Hematopoietic multipotent progenitor cell treated with erythropoietin and hydrocortisone succinate and interleukin-3 and kit ligand, for 17 days (in vitro differentiated cells): ENCODE measurements around the gene NPFFR2.
"Not testable (repeated sequence)": the region's sequence is repeated elsewhere in the genome, so short reads cannot be mapped to it uniquely, and the experiment has no call there.

Experiments
- DNase-seq: peaks from one replicate; pipeline ENCODE4 v3.0.0-alpha.2; 2015; ENCODE audit warnings: low spot score

Gene NPFFR2

DNA sequence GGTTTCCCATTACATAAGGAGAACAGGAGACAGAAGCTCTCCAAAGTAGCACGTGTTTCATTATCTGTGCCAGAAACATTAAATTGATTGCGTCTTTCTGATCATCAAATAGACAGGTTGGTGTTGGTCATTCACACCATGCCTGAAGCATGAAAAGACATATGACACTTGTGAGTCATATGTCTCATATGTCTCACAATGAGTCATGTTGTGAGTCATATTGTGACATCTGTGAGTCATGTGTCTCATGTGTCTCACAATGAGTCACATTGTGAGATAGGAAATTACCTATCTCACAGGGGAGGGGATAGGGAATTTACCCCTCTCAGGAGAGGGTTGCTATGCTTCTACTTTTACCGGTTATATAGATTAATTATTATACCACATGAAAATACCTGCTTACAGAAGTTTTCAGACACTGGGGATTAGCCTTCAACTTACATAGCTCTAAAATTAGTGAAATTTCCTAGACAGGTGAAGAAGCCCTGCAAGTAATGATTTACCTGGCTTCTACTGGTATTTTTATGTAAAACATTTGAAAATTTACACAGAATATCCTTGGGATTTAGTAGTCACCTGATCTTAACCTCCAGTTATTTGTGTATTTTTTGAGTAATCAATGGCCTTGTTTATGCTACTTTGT lies 80.8 kb downstream of the NPFFR2 start:
- DNase-seq, result peak; percentile 8

DNA sequence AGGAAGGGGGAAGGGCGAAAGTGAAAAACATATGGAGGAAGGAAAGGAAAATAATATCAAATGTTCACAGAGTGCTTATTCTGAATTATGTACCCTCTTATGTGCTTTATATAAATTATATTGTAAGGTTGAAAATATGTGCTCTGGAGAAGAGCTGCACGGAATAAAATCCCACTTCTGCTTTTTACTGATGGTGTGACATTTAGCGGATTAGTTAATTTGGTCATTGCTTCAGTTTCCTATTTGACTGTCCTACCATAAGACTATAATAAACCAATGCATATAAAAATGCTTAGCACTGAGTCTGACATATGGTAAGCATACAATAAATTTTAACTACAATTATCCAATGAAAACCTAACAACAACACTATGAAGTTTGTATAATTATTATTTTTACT lies 86.2 kb downstream of the NPFFR2 start:
- no peak for DNase-seq

DNA sequence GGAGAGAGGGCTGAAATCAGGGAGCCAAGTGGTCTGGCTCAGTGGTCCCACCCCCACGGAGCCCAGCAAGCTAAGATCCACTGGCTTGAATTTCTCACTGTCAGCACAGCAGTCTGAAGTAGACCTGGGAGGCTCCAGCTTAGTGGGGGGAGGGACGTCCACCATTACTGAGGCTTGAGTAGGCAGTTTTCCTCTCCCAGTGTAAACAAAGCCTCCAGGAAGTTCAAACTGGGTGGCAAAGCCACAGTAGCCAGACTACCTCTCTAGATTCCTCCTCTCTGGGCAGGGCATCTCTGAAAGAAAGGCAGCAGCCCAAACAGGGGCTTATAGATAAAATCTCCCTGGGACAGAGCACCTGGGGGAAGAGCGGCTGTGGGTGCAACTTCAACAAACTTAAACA lies 88.1 kb downstream of the NPFFR2 start:
- no peak for DNase-seq

DNA sequence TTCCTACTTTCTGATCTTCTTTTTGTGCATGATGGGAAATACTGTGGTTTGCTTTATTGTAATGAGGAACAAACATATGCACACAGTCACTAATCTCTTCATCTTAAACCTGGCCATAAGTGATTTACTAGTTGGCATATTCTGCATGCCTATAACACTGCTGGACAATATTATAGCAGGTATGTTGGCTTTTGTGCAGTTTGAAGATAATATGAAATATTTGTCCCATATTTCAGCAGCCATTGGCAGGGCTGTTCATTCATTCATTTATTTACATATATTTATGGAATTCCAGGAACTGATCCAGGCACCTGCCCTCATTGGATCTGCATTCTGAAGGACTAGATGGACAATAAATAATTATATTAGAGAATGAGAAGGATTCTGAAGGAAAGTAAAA lies 96.9 kb downstream of the NPFFR2 start:
- DNase-seq, result no peak

DNA sequence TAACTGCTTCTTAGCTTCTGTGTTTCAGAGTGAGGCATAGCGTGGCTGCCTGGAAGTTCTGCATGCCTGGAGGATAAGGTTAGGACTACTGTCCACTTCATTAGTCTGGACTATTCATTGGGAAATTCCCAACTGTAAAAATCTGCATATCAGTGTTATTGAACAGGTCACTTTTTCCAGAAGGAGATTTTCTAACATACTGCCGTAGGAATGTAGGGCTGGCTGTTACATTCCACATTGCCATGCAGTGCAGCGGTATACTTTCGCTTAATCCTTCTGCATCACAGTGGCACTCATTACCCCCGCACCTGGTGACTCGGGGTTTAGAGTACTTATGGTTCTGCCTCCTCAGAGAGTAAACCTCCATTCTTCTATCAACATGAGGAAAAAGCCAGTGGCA lies 104.6 kb downstream of the NPFFR2 start:
- DNase-seq, result no peak

DNA sequence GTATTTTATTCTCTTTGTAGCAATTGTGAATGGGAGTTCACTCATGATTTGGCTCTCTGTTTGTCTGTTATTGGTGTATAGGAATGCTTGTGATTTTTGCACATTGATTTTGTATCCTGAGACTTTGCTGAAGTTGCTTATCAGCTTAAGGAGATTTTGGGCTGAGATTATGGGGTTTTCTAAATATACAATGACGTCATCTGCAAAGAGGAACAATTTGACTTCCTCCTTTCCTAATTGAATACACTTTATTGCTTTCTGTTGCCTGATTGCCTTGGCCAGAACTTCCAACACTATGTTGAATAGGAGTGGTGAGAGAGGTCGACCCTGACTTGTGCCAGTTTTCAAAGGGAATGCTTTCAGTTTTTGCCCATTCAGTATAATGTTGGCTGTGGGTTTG lies 108.2 kb downstream of the NPFFR2 start:
- DNase-seq, result not testable (repeated sequence)

DNA sequence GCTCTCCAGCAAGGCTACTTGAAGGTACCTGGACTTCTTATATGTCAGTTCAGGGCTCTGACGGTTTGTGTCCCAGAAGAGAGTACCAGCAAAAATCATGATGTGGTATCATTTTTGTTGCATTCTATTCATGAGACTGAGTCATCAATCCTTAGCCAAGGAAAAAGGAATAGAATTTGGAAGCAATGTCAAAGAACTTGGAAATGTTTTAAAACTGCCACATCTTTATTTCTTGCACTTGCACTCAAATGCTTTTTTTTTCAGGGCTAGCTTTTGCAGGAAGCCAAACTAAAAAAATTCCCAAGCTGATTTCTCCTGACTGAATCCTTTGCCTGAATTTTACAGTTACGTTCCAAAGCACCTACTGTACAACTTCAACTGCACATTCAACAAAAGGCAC lies 112.4 kb downstream of the NPFFR2 start:
- no peak for DNase-seq

DNA sequence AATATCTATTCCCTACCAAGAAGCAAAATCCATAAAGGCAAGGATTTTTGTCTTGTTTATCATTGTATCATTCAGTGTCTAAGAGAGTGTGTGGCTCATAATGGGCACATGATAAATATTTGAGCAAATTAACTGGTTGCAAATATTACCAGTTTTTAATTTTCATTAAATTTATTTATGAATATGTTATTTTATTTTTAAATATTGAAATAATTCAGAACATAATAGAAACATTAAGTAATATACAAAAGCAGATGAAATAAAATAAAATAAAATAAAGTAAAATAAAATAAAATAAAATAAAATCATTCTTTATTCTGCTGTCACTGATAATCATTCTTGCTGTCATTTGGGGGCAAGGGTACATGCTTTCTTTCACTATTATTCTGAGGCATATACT lies 120.9 kb downstream of the NPFFR2 start:
- DNase-seq, result no peak

DNA sequence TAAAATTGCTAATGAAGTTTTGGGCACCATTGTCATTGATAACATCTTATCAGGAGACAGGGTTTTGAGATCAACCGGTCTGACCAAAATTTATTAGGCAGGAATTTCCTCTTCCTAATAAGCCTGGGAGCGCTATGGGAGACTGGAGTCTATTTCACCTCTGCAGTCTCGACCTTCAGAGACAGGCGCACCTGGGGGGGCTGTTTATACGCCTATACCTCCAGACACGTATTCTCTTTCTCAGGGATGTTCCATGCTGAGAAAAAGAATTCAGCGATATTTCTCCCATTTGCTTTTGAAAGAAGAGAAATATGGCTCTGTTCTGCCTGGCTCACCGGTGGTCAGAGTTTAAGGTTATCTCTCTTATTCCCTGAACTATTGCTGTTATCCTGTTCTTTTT lies 121.8 kb downstream of the NPFFR2 start:
- not testable (repeated sequence) for DNase-seq

DNA sequence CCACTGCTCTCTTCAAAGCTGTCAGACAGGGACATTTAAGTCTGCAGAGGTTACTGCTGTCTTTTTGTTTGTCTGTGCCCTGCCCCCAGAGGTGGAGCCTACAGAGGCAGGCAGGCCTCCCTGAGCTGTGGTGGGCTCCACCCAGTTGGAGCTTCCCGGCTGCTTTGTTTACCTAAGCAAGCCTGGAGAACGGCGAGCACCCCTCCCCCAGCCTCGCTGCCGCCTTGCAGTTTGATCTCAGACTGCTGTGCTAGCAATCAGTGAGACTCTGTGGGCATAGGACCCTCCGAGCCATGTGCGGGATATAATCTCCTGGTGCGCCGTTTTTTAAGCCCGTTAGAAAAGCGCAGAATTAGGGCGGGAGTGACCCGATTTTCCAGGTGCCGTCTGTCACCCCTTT lies 137.5 kb downstream of the NPFFR2 start:
- DNase-seq, result not testable (repeated sequence)

DNA sequence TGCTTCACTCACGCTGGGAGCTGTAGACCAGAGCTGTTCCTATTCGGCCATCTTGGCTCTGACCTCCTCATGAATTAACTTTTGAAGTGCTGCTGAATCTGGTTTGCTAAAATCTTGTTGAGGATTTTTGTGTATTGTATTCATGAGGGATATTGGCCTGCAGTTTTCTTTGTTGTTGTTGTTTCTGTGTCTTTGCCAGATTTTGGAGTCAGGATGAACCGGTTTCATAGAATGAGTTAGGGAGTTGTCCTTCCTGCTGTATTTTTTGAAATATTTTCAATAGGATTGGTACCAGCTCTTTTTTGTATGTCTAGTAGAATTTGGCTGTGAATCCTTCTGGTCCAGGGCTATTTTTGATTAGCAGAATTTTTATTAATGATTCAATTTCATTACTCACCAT lies 138.1 kb downstream of the NPFFR2 start:
- DNase-seq, result no peak

DNA sequence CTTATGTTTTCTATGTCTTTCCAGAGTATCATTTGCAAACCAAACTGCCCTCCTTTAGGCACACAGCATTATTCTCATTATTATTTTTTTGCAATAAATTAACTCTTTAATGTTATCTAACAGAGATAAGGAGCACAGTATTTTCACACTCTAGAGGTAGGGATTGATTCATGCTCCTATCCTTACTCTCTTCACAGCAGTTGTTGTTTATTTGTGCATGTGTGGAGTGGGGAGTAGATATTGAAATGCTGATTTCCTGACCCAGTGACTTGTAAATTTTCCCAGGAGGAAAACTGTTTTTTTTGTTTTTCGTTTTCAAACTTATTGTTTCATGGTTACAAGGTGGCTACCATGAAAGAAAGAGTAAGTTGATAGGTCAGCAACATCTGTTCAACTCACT lies 140.0 kb downstream of the NPFFR2 start:
- no peak for DNase-seq

DNA sequence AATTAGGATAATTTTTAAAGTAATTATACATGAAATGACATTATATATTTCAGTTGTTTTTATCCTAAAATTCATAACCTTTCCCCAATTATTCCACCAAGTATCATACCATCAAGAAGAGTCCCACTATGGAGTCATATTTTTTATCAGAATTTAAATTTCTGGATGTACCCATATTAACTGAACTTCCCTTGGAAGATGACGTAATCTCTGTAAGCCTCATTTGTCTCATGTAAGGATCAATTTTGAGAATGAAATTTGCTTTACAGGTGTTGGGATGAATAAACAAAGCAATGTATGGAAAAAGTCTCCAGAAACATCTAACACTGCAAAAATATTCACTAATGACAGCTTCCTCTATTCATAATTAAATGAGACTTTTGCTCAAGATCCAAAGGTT lies 147.5 kb downstream of the NPFFR2 start:
- no peak for DNase-seq

DNA sequence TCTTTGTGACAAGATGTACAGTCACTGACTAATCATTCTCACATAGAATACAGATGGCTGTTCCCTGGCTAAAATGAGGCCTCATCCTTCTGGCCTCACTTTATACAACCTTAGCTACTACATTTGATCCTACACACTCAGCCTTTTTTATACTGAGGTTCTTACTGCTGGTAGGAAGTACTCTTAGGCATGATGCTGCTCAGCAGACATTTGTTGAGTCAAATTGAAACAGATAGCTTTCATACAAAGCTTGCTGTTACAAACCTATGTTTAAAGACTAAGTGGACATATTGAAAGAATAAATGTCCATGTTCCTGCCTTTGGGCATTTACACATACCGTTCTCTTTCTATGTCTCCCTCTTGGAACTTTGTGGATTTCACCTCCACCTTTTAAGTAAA lies 154.9 kb downstream of the NPFFR2 start:
- DNase-seq, result no peak

DNA sequence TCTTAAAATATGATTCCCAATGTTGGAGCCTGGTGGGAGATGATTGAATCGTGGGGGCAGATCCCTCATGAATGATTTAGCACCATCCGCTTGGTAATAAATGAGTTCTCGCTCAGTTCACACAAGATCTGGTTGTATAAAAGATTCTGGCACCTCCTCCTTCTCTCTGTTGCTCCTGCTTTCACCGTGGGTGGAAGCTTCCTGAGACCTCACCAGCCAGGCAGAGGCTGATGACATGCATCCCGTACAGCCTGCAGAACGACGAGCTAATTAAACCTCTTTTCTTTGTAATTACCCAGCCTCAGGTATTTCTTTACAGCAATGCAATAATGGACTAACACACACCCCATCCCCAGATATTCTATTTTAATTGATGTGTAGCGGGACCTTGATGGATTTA lies 162.2 kb downstream of the NPFFR2 start:
- DNase-seq, result no peak

DNA sequence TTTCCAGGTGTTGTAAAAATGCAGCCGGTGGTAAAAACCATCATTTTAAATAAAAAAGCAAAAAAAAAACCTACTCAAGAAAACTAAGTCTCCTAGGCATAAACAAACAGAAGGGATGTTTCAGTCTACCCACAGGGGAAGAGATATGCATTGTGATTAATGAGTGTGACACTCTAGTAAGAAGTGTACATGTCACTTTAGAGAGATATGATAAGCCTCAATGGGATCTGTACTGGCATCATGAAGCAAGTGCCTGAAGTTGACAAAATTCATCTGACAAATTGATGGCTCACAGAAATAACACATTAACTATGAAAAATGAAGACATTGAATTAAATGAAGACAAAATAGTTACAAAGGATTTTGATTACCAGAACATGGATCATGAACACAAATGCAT lies 162.7 kb downstream of the NPFFR2 start:
- no peak for DNase-seq
